Measurements from ENCODE around the gene LRRIQ3.
"Not testable (repeated sequence)": the region's sequence is repeated elsewhere in the genome, so short reads cannot be mapped to it uniquely, and the experiment has no call there.

Gene LRRIQ3

DNA sequence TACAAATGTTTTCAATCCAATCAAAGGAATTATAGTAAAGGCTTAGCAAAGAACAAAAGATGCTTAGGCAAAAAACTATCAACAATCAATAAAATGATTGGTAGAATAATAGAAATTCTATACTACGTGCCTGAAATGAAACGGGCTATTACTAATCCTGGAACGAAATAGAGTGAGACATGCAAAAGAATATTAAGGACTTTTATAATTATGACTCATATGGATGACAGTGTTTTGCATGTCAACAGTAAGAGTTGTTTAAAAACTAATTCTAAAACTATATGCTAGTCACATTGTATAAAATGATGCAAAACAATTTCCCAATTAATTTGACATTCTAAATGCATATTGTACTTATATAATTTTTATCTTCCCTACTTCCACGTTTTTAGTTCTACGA, 35.6 kb downstream of the LRRIQ3 start:
- no peak for DNase-seq
- Histone ChIP-seq H3K27me3 (replicated peaks) (no peaks in the 10 kb centered on the region), H3K27ac (no peak overlapping the region), H3K36me3 (replicated peaks) (no peaks in the 10 kb centered on the region), H3K4me3 (ENCODE audit: low read depth, low read length) (no peak overlapping the region)
- in situ Hi-C loops (cut with HindIII; ENCODE audit: low pct_ligation_motif_present, low sequenced_read_pairs): no loop called here
- no peak for TF ChIP-seq CTCF (IDR thresholded peaks at IDR 0.05; ENCODE audit: low read depth, low read length, missing control alignments)

DNA sequence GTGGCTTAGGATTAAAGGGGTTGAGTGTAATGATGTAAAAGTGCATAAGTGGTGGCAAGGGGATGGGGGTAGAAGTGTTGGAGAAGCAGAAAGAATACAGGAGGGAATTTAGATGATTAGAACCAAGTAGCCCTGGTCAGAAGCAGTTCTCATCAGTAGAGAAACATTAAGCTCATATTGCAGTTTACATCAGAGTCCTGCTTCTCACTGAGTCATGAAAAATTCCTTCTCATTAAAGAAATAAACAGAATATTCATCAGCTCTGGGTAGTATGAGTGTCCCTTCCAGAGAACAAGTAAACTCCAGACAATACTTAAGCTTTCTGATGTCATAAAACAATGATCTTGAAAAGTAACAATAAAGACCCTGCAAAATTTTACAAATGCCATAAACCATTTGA, 36.5 kb downstream of the LRRIQ3 start:
- Histone ChIP-seq H3K27me3 (replicated peaks) (no peaks in the 10 kb centered on the region), H3K27ac (no peak overlapping the region), H3K4me3 (ENCODE audit: low read depth, low read length) (no peak overlapping the region), H3K36me3 (replicated peaks) (no peaks in the 10 kb centered on the region)
- in situ Hi-C loops (cut with HindIII; ENCODE audit: low pct_ligation_motif_present, low sequenced_read_pairs): no loop called here
- DNase-seq: no peak
- TF ChIP-seq CTCF (IDR thresholded peaks at IDR 0.05; ENCODE audit: low read depth, low read length, missing control alignments): no peak

DNA sequence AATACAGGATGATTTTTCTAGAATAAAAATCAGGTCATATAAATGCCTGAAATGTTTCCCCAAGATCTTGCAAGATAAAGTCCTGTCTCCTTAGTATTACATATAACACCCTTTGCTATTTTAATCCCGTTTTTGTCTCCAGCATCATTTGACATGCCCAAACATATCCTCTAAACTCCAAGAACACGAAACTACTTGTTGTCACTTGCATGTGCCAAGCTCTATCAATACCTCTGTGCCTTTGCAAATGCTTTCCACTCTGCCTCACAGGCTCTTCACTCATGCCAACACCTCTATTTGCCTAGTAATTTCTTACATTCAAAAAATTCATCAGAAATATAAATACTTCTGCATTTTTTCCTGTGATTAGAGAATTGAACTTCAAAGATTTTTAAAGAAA, 37.9 kb downstream of the LRRIQ3 start:
- no peak for TF ChIP-seq CTCF (IDR thresholded peaks at IDR 0.05; ENCODE audit: low read depth, low read length, missing control alignments)
- DNase-seq: no peak
- Histone ChIP-seq H3K36me3 (replicated peaks) (no peaks in the 10 kb centered on the region), H3K27me3 (replicated peaks) (no peaks in the 10 kb centered on the region), H3K27ac (no peak overlapping the region), H3K4me3 (ENCODE audit: low read depth, low read length) (no peak overlapping the region)
- in situ Hi-C loops (cut with HindIII; ENCODE audit: low pct_ligation_motif_present, low sequenced_read_pairs): no loop called here

DNA sequence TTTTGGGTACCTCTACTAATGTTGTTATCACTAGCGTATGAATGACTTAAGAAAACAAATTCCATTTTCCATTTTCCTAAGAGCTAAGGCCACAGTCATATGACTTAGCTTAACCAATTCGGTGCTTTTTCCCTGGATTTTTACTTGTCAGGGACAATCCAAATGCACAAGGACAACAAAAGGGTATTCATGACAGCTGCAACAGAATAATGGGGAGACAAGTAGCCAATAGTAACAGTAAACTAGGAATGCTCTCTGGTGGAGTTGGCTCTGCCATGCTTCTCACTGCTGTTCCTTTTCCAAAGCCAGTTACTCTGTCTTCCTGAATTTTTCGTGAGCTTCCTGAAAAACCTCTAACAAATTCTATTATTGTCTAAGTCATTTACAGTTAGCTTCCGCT, 52.9 kb downstream of the LRRIQ3 start:
- no peak for TF ChIP-seq CTCF (IDR thresholded peaks at IDR 0.05; ENCODE audit: low read depth, low read length, missing control alignments)
- in situ Hi-C loops (cut with HindIII; ENCODE audit: low pct_ligation_motif_present, low sequenced_read_pairs): no loop called here
- Histone ChIP-seq H3K36me3 (replicated peaks) (no peaks in the 10 kb centered on the region), H3K4me3 (ENCODE audit: low read depth, low read length) (no peak overlapping the region), H3K27ac (no peak overlapping the region), H3K27me3 (replicated peaks) (no peaks in the 10 kb centered on the region)
- no peak for DNase-seq

DNA sequence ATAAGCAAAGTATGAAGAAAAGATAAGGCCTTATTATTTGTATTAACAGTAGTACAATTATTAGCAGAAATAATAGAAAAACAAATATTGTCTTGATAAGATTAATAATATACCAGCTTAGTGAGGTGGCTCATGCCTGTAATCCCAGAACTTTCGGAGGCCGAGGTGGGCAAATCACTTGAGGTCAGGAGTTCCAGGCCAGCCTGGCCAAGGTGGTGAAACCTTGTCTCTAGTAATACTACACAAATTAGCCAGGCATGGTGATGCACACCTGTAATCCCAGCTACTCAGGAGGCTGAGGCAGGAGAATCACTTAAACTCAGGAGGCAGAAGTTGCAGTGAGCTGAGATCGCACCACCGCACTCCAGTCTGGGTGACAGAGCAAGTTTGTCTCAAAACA, 80.6 kb downstream of the LRRIQ3 start:
- H3K36me3 ChIP-seq (replicated peaks); H3K4me3 ChIP-seq (ENCODE audit: low read depth, low read length); DNase-seq; H3K27me3 ChIP-seq (replicated peaks); H3K27ac ChIP-seq; in situ Hi-C loops (cut with HindIII; ENCODE audit: low pct_ligation_motif_present, low sequenced_read_pairs): not testable (repeated sequence)

- Histone ChIP-seq H3K36me3 (replicated peaks) (no peaks in the 10 kb centered on the region), H3K4me3 (ENCODE audit: low read depth, low read length) (no peak overlapping the region), H3K27me3 (replicated peaks) (no peaks in the 10 kb centered on the region), H3K27ac (no peak overlapping the region)
- no peak for DNase-seq
- in situ Hi-C loops (cut with HindIII; ENCODE audit: low pct_ligation_motif_present, low sequenced_read_pairs): no loop called here
- TF ChIP-seq CTCF (IDR thresholded peaks at IDR 0.05; ENCODE audit: low read depth, low read length, missing control alignments): no peak
Measured at GRCh38 chr1:74113333-74113732, 84.6 kb downstream of the LRRIQ3 start.
